ENCODE results near the gene RGS10.
"Not testable (repeated sequence)": the region's sequence is repeated elsewhere in the genome, so short reads cannot be mapped to it uniquely, and the experiment has no call there.

RGS10 gene

DNA sequence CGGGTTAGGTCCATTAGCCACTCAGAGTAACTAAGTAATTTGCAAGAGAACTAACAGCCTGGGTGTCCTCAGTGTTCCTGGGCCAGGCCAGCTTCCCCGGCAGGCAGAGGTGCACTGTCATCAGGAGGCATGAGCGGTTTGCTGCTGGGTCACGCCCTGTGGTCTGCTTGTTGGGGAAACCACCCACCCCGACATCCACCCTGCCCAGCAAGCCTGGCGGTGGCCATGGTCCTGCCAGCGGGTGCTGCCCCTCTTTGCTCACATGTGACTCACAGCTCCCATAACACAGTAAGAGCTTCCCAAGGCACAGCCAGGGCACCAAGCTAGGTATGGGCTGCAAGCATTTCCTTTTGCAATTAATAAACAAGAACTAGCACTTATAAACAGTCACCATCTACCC is 75.9 kb downstream of the RGS10 start:
- DNase-seq, result no peak

DNA sequence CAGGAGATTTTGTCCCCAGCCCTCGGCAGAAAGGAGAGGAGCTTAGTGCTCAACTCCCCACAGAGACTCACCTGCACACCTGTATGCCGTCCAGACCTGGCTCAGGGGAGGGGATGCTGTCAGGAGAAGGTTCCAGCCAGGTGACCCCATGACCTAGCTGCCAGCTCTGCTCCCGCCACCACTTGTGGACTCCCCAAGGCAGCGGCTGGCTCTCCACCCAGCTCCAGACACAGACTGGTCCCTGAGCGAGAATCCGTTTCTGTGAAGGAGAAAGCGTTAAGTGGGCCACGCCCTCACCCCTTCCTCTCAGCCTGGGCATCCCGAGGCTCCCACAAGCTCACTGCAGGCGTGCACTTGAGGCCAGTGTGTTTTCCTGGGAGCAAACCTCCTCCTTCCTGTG is 76.4 kb downstream of the RGS10 start:
- DNase-seq, result no peak

DNA sequence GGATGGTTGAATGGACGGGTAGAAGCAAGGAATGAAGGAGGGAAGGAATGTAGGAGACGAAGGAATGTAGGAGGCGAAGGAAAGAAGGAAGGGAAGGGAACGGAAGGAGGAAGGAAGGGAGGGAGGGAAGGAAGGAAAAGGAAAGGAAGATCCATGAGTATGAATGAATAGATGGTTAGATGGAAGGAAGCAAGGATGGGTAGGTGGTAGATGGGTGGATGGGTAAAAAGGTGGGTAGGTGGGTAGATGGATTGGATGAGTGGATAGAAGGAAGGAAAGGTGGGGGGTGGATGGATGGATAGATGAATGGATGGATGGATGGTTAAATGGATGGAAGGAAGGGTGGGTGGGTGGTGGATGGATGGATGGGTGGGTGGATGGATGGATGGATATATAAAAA is 77.4 kb downstream of the RGS10 start:
- no peak for DNase-seq

DNA sequence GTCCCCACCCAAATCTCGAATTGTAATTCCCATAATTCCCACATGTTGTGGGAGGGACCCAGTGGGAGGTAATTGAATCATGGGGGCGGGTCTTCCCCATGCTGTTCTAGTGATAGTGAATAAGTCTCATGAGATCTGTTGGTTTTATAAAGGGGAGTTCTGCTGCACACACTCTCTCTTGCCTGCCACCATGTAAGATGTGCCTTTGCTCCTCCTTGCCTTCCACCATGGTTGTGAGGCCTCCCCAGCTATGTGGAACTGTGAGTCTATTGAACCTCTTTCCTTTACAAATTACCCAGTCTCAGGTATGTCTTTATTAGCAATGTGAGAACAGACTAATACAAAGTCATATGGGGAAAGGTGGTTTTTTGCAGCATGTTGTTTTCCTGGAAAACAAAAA is 79.3 kb downstream of the RGS10 start:
- not testable (repeated sequence) for DNase-seq

DNA sequence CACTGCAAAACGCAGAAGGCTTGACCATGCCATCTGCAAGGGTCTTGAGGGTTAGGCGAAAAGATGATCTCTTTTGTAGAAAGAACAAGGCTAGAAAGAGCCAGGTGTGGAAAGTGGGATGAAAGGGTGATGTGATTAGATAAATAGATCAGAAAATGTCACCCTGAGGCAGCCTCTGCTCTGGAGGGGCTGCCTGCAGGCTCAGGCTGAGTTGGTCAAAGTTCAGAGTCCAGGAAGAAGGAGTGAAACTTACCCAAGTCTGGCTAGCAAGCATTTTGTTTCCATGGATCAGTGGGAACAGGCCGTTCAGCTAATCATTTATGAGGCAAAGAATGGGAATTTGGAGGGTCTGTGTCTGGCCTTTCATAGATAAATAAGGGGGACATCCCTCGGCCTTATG is 79.7 kb downstream of the RGS10 start:
- no peak for DNase-seq

DNA sequence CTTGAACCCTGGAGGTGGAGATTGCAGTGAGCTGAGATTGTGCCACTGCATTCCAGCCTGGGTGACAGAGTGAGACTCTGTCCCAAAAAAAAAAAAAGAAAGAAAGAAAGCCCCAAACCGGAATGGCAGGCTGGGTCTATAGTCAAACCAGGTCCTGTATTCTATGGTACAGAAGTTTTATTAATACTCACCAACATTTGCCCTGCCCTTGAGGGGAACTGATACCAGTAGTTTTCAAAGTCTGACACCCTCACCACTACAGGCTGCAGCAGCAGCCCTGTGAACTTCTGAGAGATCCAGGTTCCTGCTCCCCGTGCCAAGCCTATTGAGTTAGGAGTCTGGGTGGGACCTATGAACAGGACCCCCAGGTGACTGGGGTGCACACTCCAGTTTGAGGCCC is 80.6 kb downstream of the RGS10 start:
- no peak for DNase-seq

DNA sequence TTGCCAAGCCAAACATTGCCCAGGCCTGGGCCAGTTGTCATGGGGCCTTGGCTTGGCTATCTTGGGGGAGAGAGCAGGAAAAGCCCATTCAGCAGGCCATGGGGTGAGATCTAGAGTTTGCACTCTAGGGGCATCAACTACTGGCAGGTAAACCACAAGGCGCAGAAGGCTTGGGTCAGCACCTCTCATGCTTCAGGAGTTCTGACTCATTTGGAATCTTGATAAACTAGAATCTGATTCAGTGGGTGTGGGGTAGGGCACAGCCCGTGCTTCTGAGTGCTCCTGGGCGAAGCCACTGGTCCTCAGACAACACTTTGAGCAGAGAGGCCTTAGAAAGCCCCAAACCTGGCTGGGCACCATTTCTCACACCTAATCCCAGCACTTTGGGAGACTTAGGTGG is 81.1 kb downstream of the RGS10 start:
- no peak for DNase-seq

DNA sequence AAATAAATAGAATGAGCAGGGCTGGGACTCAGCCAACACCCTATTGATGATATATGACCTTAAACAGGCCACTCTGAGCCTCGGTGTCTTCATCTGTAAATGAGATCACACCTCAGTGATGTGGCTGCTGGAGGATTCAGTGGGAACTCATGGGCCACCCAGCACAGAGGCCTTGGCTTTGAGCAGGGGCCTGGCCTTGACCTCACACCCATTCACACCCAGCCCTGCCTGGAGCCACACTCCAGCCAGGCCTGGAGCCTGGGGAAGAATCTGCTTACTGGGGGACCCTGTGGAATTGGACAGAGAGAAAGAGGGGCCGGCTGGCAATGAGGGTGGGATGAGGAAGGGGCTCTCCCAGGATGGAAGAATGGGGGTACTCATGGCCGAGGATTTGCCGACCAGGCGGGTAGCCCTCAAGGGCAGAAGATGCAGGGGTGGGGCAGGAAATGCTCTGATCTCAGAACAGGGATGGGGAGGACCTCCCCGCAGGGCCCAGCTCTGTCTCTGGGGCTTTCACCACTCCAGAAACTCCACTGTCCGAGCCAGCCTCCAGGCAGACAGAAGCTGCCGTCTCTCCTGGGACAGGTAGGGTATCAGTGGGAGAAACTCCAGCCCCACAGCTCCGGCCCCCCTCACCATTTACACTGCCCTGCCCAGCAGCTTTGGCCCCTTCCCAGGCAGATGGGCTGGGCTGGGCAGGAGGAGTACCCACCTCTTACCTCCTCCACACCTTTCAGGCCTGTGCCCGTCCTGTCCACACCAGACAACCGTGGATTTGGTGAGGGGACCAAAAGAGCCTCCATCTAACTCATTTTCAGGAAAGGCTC is 81.9 kb downstream of the RGS10 start:
- no peak for DNase-seq

DNA sequence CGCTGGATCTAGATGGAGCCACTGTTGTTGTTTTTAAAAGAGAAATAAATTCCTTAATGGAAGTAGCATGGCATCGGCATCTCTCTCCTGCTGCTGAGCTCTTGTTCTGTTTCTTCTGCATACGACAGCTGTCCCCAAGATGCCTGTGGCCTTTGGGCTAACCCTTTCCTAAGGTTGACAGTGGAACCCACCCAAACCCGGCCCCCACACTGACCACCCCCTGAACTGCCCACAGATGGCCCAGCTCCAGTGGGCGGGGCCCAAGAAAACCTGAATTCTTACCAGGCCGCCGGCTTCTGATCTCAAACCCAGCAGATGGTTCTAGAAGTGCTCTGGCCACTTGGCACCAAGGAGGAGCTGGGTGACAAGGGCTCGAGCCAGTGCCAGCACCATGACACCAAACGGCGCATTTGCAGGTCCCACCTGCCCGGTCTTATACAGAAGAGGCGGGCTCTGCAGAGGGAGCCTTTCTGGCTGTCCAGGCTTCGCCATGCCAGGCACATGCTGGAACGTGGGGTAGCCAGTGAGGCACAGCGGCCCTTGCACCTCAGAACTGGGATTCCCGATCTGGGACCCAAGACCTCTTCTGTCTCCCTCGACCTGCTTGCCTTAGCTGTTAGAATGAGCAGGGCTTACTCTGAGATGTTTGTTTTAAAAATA is 82.7 kb downstream of the RGS10 start:
- no peak for DNase-seq

DNA sequence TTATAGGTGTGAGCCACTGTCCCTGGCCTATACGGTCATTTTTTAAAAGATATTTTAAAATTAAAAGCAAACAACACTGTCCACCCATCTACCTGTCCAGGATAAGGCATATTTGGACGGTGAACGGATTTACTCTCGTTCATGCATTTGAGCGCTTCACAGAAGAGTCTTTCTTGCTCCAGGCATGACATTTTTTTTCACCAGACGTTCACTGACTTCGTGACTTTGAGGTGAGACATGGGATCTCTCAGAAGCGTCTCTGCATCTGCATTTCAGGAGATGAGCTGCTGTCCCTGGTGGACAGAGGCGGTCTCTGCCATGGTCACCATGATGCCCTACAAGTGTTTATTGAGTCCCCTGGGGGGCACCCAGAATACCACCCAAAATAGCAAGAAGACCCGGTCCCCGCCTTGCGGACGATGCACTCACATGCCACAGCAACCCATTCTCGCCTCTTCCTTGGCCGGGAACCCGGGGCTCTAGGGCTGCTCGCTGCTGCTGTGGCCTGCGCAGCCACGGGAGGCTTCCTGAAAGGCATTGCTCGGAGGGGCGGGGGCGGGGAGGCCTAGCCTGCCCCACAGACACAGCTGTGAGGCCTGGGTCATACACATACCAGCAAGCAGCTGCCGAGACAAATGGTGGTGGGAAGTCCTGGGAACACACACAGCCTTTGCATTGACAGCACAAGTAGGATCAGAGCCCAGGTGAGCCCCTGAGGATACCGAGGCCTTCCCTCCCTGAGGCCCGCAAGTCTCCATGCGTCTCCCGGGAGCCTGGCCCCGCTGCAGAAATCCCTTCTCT is 84.4 kb downstream of the RGS10 start:
- no peak for DNase-seq

DNA sequence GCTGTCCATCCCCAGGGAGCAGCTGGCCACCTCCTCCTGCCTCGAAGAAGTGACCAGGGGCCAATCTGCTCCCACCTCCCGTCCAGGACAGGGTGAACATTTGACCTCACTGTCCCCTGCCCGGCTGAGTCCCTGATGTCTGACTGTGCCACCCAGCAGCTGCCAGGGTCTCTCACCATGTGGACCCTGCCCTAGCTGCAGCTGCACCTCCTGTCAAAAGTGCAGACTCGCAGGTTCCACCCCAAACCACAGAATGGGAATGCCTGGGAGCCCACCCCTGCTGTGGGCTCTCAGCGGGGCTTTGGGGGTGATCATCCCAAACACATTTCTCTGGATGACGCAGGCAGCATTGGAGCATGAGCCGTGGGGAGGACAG is 86.1 kb downstream of the RGS10 start:
- DNase-seq, result no peak

DNA sequence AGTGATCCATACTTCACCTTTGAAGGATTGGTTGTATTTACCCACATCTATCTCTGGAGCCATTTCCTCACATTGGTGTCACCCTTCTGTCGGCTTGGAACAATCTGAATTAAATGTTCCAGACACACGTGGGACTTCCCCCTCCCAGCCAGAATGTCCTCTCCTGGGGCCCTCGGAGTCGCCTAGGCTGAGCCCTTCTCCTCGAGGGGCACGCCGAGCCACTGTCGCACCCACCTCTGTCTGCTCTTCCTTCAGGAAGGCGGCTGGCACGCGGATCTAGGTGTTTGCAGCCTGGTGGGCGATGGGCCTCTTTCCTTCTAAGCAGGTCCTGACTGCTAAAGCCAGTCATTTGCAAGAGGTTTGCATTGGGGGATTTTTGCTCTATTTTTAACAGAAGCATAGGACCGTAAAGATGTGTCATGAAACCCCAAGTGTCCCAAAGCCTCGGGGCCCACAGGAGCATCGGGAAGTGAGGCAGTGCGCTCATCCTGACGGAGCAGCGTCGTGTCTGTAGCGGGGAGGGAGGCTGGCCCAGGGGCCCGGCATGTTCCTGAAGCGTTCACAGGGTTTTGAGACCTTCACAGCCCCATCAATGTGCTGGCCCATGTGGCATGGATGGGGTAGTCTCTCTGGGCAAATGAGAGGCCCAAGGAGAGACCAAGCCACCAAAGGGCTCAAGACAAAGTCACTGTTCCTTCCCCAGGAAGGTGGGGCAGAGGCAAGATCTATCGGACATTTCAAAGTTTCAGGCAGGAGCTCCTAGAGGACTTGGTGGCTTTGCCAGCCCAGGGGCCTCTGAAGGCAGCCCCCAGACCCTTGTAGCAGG is 86.7 kb downstream of the RGS10 start:
- no peak for DNase-seq

DNA sequence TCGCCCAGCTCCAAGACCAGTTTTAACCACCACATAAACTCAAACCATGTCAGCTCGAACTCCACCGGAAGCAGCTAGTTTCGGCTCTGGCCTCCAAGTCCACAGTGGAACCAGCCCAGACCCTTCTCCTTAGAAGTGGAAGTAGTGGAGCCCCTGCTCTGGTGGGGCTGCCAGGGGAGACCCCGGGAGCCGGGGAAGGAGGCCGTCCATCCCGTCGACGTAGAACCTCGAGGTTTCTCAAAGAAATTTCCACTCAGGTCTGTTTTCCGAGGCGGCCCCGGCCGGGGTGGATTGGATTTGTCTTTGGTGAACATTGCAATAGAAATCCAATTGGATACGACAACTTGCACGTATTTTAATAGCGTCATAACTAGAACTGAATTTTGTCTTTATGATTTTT is 87.5 kb downstream of the RGS10 start:
- DNase-seq, result no peak

DNA sequence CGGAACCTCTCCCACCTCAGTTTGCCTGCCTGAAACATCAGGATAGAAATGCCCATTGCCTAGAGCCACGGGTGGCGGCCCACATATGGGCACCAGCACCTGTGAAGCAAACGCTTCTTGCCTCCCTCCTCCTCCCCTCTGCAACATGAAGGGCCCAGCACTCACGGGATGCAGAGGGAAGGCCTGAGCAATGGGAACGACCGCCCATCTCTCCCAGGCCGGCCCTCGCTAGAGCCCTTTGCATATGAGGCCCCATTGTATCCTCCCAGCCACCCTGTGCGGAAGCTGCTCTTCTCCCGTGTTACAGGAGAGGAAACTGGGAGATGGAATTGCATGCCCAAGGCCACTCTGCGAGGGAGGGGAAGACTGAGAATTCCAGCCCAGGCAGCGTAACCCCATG is 88.2 kb downstream of the RGS10 start:
- no peak for DNase-seq

DNA sequence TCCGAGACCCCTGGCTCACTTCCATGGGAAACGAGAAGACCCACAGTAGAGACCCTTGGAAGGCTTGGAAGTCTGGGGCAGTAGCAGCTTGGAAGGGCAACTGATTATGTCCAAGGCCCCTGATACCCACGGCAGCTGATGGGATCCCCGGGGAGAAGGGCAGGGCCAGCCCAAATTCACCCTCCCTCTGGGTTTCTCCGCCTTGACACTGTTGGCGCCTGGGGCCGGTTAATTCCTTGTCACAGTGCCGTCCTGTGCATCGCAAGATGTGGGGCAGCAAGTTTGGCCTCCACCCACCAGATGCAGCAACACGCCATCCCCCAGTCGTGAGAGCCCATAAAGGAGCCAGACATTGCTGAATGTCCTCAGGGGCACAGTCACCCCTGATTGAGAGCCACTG is 89.2 kb downstream of the RGS10 start:
- DNase-seq, result no peak

DNA sequence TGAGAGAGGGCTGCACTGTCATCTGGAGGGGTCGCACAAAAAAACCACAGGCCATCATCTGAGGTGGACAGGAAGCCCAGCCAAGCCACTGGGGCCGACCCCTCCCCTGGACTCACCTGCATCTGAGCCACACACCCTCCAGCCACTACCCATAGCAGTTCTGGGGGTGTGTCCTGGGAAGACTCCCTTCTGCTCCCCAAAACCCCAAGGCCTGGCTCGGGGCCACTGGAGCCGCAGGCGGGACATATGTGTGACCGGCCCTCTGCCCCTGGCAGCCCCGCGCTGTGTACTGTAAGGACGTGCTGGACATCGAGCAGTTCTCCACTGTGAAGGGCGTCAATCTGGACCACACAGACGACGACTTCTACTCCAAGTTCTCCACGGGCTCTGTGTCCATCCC is 90.1 kb downstream of the RGS10 start:
- no peak for DNase-seq

DNA sequence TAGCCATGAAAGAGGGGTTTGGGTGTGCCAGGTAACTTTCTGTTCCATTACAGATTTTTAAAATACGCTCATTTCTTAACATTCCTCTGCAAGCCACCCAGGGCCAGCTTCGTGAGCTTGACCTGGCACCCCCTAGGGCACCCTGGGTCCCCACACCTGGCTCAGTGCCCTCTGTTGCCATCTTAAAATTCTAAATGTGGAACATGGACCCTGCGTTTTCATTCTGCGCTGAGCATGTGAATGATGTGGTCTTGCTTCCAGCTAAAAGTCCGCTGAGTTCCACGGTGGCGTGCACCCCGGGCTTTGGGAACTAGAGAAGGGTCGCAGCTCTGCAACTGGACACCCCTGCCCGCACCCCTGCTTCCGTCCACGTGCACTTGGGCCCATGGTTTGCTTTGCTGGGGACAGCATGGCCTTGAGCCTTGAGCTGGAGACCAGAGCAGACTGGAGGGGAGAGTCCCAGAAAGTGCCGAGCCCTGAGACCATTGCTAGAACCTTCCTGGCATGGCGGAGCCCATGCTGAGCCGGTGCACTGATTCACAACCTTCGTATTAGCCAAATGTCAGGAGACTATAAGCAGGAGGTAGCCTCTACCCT is 91.1 kb downstream of the RGS10 start:
- DNase-seq, result no peak

DNA sequence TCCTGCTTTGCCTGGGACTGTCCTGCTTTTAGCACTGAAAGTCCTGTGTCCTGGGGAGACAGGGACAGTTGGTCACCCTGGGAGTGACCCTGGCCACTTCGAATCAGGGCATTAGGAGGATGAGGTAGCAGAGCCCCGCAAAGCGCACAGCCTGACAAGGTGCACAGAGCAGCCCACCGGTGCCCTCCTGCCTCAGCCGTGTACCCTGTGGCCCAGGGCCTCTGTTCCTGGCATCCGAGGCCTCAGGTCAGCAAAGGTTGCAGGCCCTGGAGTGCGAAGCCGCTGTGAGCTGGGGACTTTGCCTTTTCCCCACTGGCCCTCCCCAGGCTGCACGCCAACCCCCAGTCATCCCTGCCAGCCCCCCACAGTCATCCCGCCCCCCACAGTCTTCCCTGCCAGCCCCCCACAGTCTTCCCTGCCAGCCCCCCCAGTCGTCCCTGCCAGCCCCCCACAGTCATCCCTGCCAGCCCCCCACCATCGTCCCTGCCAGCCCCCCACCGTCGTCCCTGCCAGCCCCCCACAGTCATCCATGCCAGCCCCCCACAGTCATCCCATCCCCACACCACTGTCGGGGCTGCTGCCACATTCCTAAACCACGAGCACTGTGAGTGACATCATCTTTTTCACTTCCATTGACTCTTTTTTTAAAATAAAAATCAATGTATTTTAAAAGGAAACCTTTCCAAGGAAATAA is 91.8 kb downstream of the RGS10 start:
- DNase-seq, result no peak
